Measurements from ENCODE around the gene PSMB7.

PSMB7 gene

DNA sequence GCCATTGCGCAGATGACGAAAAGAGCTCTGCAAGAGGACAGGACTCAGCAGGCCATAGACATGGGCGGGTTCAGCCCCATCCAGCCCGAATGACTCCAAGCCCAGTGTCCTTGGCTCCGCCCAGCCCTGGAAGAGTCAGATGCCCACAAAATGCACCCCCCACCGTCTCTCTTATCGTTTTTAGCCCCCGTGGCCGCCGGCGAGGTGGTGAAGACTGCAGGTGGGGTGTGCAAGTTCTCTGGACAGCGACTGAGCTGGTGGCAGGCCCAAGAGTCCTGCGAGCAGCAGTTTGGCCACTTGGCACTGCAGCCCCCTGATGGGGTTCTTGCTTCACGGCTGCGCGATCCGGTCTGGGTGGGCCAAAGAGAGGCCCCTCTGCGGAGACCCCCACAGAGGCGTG, 37.1 kb upstream of the PSMB7 start:
- peak; percentile 14 for DNase-seq (ENCODE audit: extremely low spot score)
- TF ChIP-seq, protein P1, sequence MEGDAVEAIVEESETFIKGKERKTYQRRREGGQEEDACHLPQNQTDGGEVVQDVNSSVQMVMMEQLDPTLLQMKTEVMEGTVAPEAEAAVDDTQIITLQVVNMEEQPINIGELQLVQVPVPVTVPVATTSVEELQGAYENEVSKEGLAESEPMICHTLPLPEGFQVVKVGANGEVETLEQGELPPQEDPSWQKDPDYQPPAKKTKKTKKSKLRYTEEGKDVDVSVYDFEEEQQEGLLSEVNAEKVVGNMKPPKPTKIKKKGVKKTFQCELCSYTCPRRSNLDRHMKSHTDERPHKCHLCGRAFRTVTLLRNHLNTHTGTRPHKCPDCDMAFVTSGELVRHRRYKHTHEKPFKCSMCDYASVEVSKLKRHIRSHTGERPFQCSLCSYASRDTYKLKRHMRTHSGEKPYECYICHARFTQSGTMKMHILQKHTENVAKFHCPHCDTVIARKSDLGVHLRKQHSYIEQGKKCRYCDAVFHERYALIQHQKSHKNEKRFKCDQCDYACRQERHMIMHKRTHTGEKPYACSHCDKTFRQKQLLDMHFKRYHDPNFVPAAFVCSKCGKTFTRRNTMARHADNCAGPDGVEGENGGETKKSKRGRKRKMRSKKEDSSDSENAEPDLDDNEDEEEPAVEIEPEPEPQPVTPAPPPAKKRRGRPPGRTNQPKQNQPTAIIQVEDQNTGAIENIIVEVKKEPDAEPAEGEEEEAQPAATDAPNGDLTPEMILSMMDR (IDR thresholded peaks at IDR 0.05; ENCODE audit: control extremely low read depth, extremely low read depth, low read depth, missing control alignments), result no peak
- ChIA-PET CTCF (interaction anchor here (1.0 to 1.7 kb wide), 3 partner anchors 32 to 326 kb away, joined by 3 to 5 read pairs (median 3); no protein-coding TSS in a partner anchor), POLR2A (no interaction called here)

DNA sequence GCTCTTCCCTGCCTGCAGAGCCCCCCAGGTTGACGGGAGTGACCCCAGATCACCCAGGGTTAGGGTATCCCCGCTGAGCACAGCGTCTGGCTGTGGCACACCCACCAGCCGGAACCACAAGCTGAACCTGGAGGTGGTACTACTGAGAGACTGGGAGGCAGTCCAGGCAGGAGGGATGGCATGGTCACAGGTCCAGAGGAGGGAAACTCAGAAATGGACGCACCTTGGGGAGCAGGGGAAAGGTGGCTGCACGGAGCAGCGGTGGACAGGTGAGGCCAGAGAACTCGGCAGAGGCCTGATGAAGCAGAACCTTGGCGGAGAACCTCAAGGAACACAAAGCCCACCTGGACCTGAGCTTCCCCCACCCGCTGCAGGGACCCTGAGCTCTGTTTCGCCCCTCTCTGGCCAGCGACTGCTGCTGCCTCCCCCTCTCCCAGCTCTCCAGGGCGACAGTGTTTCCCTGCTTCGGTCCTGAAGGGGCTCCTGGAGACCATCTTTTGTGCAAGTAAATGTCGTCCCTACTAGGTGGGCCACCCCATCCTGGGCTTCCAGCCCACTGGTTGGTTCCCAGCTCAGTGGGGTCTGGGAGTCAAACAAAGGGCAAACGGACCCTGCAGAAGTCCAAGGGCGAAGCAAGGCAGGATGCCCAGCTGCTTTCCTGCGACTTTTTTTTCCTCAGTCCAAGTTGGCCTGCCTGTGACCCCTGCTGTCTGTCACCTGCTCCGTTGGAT, 35.9 kb upstream of the PSMB7 start:
- POLR2A ChIA-PET, result interaction anchor here (0.5 kb wide), 1 partner anchor 9 kb away, joined by 3 read pairs; no protein-coding TSS in a partner anchor
- TF ChIP-seq, protein P1 (IDR thresholded peaks at IDR 0.05; ENCODE audit: control extremely low read depth, extremely low read depth, low read depth, missing control alignments), result no peak
- DNase-seq (ENCODE audit: extremely low spot score), result peak; percentile 24
- CTCF ChIA-PET, result interaction anchor here (1.2 to 1.7 kb wide), 3 partner anchors 10 to 85 kb away, joined by 3 to 5 read pairs (median 3); no protein-coding TSS in a partner anchor

DNA sequence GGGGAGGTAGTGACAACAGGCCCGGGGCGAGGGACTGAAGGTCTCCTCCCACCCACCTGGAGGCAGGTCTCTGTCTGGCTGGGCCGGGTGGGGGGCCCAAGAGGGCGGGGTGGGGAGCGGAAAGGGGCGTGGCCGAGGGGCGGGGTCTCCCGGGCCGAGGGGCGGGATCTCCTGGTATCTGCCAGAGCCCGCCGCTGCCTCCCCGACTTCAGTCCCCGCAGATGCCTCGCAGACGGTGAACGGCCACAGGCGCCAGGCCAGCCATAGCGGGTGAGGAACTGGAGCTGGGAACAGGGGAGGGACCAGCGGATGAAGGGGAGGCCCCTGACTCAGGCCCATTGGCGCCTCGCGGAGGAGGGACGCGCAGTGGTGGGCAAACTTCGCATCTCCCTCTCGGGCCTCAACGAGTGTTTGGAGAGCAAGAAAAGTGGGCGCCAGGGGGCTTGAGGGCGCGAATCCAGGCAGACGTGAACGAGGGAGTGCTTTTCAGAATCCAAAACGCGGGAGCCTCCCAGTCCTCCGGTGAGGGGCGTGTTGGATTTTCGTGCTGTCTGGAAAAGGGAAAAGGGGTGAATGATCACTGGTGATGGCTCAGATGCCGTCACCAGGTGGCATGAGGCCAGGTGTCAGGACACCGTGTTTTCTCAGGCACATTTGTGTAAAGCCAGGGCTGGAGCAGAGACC, 35.1 kb upstream of the PSMB7 start, which contains the start of gene ADGRD2:
ADGRD2 (plus strand) TSS at position 211 of the 684 bp plus-strand sequence. CDS start 1,216 bp downstream, outside the sequence.
- ChIA-PET CTCF (interaction anchor here (1.3 kb wide), 1 partner anchor 11 kb away, joined by 3 read pairs; no protein-coding TSS in a partner anchor), POLR2A (no interaction called here)
- TF ChIP-seq, protein P1 (IDR thresholded peaks at IDR 0.05; ENCODE audit: control extremely low read depth, extremely low read depth, low read depth, missing control alignments), result no peak
- DNase-seq (ENCODE audit: extremely low spot score), result peak; percentile 47

DNA sequence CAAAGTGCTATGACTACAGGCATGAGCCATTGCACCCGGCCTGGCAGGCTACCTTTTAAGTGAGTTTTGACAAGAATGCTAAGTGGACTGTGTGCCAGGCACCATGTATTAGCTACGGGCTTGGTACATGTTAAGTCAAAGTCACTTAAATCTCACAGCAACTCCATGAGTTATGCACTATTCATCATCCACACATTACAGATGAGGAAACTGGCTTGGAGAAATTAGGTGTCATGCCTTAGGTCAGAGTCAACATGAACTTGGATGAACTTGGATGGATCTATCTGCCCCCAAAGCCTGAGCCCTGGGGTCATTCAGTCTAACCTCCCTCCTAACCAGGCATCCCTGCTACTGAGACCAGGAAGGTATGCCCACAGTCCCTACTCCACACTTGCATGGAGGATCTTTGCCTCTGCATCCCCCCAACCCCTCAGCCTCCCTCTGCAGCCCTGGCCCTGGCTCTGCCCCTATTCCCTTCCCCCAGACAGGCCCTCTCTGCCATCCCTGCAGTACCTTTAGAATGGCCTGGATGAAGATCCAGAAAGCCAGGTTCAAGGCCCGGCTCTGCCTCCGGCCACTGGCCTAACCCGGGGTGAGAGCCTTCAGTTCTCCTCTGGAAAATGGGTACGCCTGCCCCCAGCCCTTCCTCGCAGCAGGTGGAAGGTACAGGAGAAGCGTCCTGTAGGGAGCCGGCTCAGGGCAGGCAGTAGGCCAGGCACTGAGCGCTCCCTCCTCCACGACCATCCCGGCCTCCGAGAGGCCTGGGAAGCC, 34.3 kb upstream of the PSMB7 start:
- DNase-seq (ENCODE audit: extremely low spot score), result peak; percentile 17
- ChIA-PET CTCF (interaction anchor here (1.2 to 1.3 kb wide), 2 partner anchors 8 to 12 kb away, joined by 3 read pairs; no protein-coding TSS in a partner anchor), POLR2A (no interaction called here)
- TF ChIP-seq, protein P1 (IDR thresholded peaks at IDR 0.05; ENCODE audit: control extremely low read depth, extremely low read depth, low read depth, missing control alignments), result no peak

DNA sequence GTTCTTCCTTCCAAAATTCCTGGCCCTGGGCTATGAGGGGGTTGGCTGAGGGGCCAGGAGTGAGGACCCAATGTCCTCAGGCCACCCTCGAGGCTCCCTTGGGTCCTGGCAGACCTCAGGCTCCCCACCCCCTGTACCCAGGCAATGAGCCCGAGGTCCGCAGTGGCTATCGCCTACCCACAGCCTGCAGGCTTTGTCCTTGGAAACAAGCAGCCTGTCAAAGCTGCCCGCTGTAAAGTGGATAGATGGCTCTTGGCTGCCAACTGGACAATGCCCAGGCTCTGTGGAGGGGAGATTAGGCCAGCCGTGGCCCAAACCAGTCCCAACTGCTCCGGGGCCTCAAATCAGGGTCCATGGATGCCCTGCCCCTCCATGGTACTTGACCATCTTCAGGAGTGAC, 32.8 kb upstream of the PSMB7 start:
- CTCF ChIA-PET, result interaction anchor here (0.8 to 1.5 kb wide), 5 partner anchors 9 to 29 kb away, joined by 3 to 5 read pairs (median 4); no protein-coding TSS in a partner anchor
- POLR2A ChIA-PET, result no interaction called here
- TF ChIP-seq, protein P1 (IDR thresholded peaks at IDR 0.05; ENCODE audit: control extremely low read depth, extremely low read depth, low read depth, missing control alignments), result no peak
- no peak for DNase-seq (ENCODE audit: extremely low spot score)

DNA sequence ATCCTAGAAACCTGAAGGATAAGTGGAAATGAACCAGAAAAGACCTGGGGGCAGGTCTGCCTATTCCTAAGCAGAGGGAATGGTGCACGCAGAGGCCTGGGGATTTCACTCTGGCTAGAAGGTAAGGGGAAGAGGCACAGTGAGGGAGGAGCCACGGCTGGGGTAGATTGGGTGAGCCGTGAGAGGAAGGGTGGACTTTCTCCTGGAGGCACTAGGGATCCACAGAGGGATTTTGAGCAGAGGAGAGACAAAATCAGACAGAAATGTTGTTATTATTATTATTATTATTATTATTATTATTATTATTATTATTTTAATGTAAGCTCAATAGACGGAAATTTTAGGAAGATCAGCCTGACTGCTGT, 32.0 kb upstream of the PSMB7 start:
- ChIA-PET CTCF (interaction anchor here (0.8 to 1.5 kb wide), 6 partner anchors 8 to 28 kb away, joined by 3 to 5 read pairs (median 4); no protein-coding TSS in a partner anchor), POLR2A (no interaction called here)
- TF ChIP-seq, protein P1 (IDR thresholded peaks at IDR 0.05; ENCODE audit: control extremely low read depth, extremely low read depth, low read depth, missing control alignments), result no peak
- DNase-seq (ENCODE audit: extremely low spot score), result no peak

All from GM10248 (cell line).